ENCODE measurements around the gene LUZP1. TPM values are rescaled to one million over a fixed set of nuclear protein-coding genes. Genes with fewer than 3 reads are reported as not detected.

LUZP1 gene
- total and polyA plus RNA-seq, 7 donors = 1.5 to 13.4 (median 7.4) TPM

GRCh38 chr1:23092447-23092846 lies 76.2 kb downstream of the LUZP1 start:
- no peak for ATAC-seq
- intact Hi-C loops (cut with DNase I) = loop anchor here (10.0 kb wide), 3 partner anchors 118 to 312 kb away; partner anchors contain the start of gene LACTBL1 (in 1 of the 2)
- no peak for DNase-seq
- no peak overlapping the region for H3K4me3 ChIP-seq
- no peak overlapping the region for H3K27ac ChIP-seq
- no peaks in the 10 kb centered on the region for H3K4me1 ChIP-seq
- H3K36me3 ChIP-seq (ENCODE audit: insufficient read depth in 1 of 2, low read depth in 1 of 2) = peaks cover 0 to 49% of the 10 kb centered on the region in 2 donors
- TF ChIP-seq CTCF (IDR thresholded peaks at IDR 0.05) = no peak
- no peaks in the 10 kb centered on the region for H3K9me3 ChIP-seq
- no peaks in the 10 kb centered on the region for H3K27me3 ChIP-seq (ENCODE audit: insufficient read depth in 3 of 3, low read length in 2 of 3)
- 76 to 87% (median 80%) methylated on average over 12 of the region's 12 CpGs for WGBS, 3 donors

GRCh38 chr1:23091545-23091944 lies 77.1 kb downstream of the LUZP1 start:
- Histone ChIP-seq H3K27ac (no peak overlapping the region), H3K9me3 (no peaks in the 10 kb centered on the region), H3K27me3 (ENCODE audit: insufficient read depth in 3 of 3, low read length in 2 of 3) (no peaks in the 10 kb centered on the region), H3K4me3 (no peak overlapping the region), H3K36me3 (ENCODE audit: insufficient read depth in 1 of 2, low read depth in 1 of 2) (peaks cover 0 to 58% of the 10 kb centered on the region in 2 donors), H3K4me1 (no peaks in the 10 kb centered on the region)
- 91 to 92% (median 91%) methylated on average over 7 of the region's 7 CpGs for WGBS, 3 donors
- DNase-seq = no peak
- TF ChIP-seq CTCF (IDR thresholded peaks at IDR 0.05) = no peak
- ATAC-seq = no peak
- intact Hi-C loops (cut with DNase I) = loop anchor here (10.0 kb wide), 3 partner anchors 117 to 313 kb away; partner anchors contain the start of gene LACTBL1 (in 1 of the 2)

GRCh38 chr1:23090056-23090455 lies 78.6 kb downstream of the LUZP1 start:
- Histone ChIP-seq H3K9me3 (no peaks in the 10 kb centered on the region), H3K27ac (no peak overlapping the region), H3K27me3 (ENCODE audit: insufficient read depth in 3 of 3, low read length in 2 of 3) (no peaks in the 10 kb centered on the region), H3K4me3 (no peak overlapping the region), H3K4me1 (no peaks in the 10 kb centered on the region), H3K36me3 (ENCODE audit: insufficient read depth in 1 of 2, low read depth in 1 of 2) (peaks cover 0 to 73% of the 10 kb centered on the region in 2 donors)
- DNase-seq (no peak), ATAC-seq (no peak)
- no peak for TF ChIP-seq CTCF (IDR thresholded peaks at IDR 0.05)
- 94 to 100% (median 100%) methylated on average over 1 of the region's 1 CpG for WGBS, 3 donors
- intact Hi-C loops (cut with DNase I) = loop anchor here (10.0 kb wide), 3 partner anchors 115 to 315 kb away; partner anchors contain the start of gene LACTBL1 (in 1 of the 2)

- H3K27me3 ChIP-seq (ENCODE audit: insufficient read depth in 3 of 3, low read length in 2 of 3) = no peaks in the 10 kb centered on the region
- H3K27ac ChIP-seq = no peak overlapping the region
- no peak overlapping the region for H3K4me3 ChIP-seq
- no peaks in the 10 kb centered on the region for H3K4me1 ChIP-seq
- WGBS, 3 donors = 89 to 100% (median 93%) methylated on average over 2 of the region's 2 CpGs
- TF ChIP-seq CTCF (IDR thresholded peaks at IDR 0.05) = no peak
- intact Hi-C loops (cut with DNase I) = no loop called here
- no peaks in the 10 kb centered on the region for H3K9me3 ChIP-seq
- H3K36me3 ChIP-seq (ENCODE audit: insufficient read depth in 1 of 2, low read depth in 1 of 2) = peaks cover 3 to 82% of the 10 kb centered on the region in 2 donors
- no peak for ATAC-seq
- DNase-seq = no peak
Observed at GRCh38 chr1:23088027-23088426, 80.6 kb downstream of the LUZP1 start.

- DNase-seq (no peak), ATAC-seq (no peak)
- Histone ChIP-seq H3K36me3 (ENCODE audit: insufficient read depth in 1 of 2, low read depth in 1 of 2) (peaks cover 6 to 84% of the 10 kb centered on the region in 2 donors), H3K27me3 (ENCODE audit: insufficient read depth in 3 of 3, low read length in 2 of 3) (no peaks in the 10 kb centered on the region), H3K4me3 (no peak overlapping the region), H3K9me3 (no peaks in the 10 kb centered on the region), H3K27ac (no peak overlapping the region), H3K4me1 (no peaks in the 10 kb centered on the region)
- intact Hi-C loops (cut with DNase I) = no loop called here
- no peak for TF ChIP-seq CTCF (IDR thresholded peaks at IDR 0.05)
- WGBS, 3 donors = 67 to 79% (median 69%) methylated on average over 3 of the region's 3 CpGs
Observed at GRCh38 chr1:23085696-23086095, 83.0 kb downstream of the LUZP1 start.

Data from psoas muscle (tissue), 8 donors.